ENCODE measurements around the gene PPP2R2D. TPM values are rescaled to one million over a fixed set of nuclear protein-coding genes. Genes with fewer than 3 reads are reported as not detected.
A peak's percentile ranks its signal among the peaks of the same experiment; 100 is the strongest.

The PPP2R2D gene
- total RNA-seq, 1 donor: 23.9 TPM

DNA sequence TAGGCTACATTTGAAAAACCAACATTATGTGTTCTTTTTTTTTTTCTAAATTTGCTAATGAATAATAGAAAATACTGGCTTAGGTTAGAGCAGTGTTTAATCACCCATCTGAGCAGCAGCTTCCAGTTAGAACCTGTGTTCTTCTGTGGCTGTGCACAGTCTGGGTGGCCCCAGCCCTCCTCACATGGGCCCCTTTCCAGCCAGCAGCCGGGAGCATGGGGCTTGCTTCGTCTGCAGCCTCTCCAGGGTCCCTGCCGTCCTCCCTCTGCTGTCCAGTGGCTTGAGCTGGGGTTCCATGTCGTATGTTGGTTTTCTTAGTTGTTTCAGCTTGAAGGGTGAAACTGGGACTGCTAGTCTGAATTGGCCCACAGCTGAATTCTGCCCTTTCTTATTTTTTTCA, 43.6 kb downstream of the PPP2R2D start:
- Histone ChIP-seq H3K79me2 (ENCODE audit: insufficient read depth, low read length) (peaks cover 40% of the 10 kb centered on the region), H3K36me3 (ENCODE audit: insufficient read depth, low read length) (peaks cover 44% of the 10 kb centered on the region), H4K20me1 (ENCODE audit: insufficient read depth, low read length) (no peaks in the 10 kb centered on the region), H3K4me2 (ENCODE audit: insufficient read depth, low read length) (no peak overlapping the region), H2AFZ (ENCODE audit: low read length) (no peak overlapping the region), H3K4me3 (ENCODE audit: insufficient read depth, low read length) (no peak overlapping the region), H3K9me3 (ENCODE audit: low read depth, low read length) (no peaks in the 10 kb centered on the region), H3K4me1 (ENCODE audit: insufficient read depth, low read length) (peaks cover 47% of the 10 kb centered on the region), H3K27me3 (ENCODE audit: insufficient read depth, low read length) (no peaks in the 10 kb centered on the region), H3K27ac (ENCODE audit: low read depth, low read length) (no peak overlapping the region)
- TF ChIP-seq, protein P1, sequence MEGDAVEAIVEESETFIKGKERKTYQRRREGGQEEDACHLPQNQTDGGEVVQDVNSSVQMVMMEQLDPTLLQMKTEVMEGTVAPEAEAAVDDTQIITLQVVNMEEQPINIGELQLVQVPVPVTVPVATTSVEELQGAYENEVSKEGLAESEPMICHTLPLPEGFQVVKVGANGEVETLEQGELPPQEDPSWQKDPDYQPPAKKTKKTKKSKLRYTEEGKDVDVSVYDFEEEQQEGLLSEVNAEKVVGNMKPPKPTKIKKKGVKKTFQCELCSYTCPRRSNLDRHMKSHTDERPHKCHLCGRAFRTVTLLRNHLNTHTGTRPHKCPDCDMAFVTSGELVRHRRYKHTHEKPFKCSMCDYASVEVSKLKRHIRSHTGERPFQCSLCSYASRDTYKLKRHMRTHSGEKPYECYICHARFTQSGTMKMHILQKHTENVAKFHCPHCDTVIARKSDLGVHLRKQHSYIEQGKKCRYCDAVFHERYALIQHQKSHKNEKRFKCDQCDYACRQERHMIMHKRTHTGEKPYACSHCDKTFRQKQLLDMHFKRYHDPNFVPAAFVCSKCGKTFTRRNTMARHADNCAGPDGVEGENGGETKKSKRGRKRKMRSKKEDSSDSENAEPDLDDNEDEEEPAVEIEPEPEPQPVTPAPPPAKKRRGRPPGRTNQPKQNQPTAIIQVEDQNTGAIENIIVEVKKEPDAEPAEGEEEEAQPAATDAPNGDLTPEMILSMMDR (IDR thresholded peaks at IDR 0.05; ENCODE audit: extremely low read depth, low read depth, low read length): no peak
- no peak for DNase-seq (ENCODE audit: insufficient read length, low spot score, missing footprints)

DNA sequence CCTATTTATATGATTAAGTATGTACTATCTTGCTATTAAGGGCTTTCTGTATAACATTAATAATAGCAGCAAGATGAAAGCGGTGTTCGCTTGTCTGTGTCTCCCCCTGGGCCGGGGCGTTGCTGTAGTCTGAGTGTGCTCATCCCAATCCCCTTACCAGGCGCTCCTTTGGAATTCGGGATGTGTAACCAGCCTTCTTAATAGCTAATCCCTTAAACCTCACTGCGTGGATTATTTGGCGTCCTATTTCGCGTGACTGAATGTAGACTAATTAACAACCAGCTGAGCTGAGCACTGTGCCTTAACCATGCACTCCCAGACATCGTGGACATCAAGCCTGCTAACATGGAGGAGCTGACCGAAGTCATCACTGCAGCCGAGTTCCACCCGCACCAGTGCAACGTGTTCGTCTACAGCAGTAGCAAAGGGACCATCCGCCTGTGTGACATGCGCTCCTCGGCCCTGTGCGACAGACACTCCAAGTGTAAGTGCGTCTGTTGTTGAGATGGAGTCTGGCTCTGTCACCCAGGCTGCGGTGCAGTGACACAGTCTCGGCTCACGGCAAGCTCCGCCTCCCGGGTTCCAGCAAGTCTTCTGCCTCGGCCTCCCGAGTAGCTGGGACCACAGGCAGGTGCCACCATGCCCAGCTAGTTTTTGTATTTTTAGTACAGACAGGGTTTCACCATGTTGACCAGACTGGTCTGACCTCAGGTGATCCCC, 44.3 kb downstream of the PPP2R2D start:
- TF ChIP-seq, protein P1 (IDR thresholded peaks at IDR 0.05; ENCODE audit: extremely low read depth, low read depth, low read length): no peak
- Histone ChIP-seq H3K4me3 (ENCODE audit: insufficient read depth, low read length) (no peak overlapping the region), H3K9me3 (ENCODE audit: low read depth, low read length) (no peaks in the 10 kb centered on the region), H3K4me2 (ENCODE audit: insufficient read depth, low read length) (peak overlapping the region; percentile 86), H3K36me3 (ENCODE audit: insufficient read depth, low read length) (peaks cover 50% of the 10 kb centered on the region), H4K20me1 (ENCODE audit: insufficient read depth, low read length) (no peaks in the 10 kb centered on the region), H3K79me2 (ENCODE audit: insufficient read depth, low read length) (peaks cover 34% of the 10 kb centered on the region), H3K27me3 (ENCODE audit: insufficient read depth, low read length) (no peaks in the 10 kb centered on the region), H3K27ac (ENCODE audit: low read depth, low read length) (peak overlapping the region; percentile 85), H3K4me1 (ENCODE audit: insufficient read depth, low read length) (peaks cover 47% of the 10 kb centered on the region), H2AFZ (ENCODE audit: low read length) (no peak overlapping the region)
- no peak for DNase-seq (ENCODE audit: insufficient read length, low spot score, missing footprints)

DNA sequence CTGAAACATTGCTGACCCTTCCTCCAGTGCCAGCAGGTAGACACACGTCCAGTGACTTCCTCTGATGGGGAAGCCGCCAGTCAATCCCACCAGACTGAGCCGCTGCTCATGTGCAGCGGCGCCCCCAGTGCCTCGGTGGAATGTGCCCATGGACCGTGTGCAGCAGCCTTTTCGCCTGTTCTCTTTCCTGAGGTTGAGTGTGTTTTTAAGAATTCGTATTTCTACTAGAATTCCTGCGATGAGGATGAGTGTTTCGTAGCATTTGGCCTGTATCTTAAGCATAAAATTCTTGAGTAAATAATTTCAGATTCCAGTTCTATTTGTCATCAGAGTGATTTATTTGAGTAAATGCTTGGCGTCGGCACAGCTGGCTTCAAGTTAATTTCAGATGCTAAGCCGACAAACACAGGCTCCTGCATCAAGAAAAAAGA, 45.5 kb downstream of the PPP2R2D start:
- peaks cover 47% of the 10 kb centered on the region for H3K4me1 ChIP-seq (ENCODE audit: insufficient read depth, low read length)
- peaks cover 46% of the 10 kb centered on the region for H3K36me3 ChIP-seq (ENCODE audit: insufficient read depth, low read length)
- TF ChIP-seq, protein P1 (IDR thresholded peaks at IDR 0.05; ENCODE audit: extremely low read depth, low read depth, low read length): peak; percentile 11
- H3K4me3 ChIP-seq (ENCODE audit: insufficient read depth, low read length): peak overlapping the region; percentile 58
- peak overlapping the region; percentile 85 for H3K27ac ChIP-seq (ENCODE audit: low read depth, low read length)
- peak overlapping the region; percentile 86 for H3K4me2 ChIP-seq (ENCODE audit: insufficient read depth, low read length)
- no peaks in the 10 kb centered on the region for H3K27me3 ChIP-seq (ENCODE audit: insufficient read depth, low read length)
- H2AFZ ChIP-seq (ENCODE audit: low read length): no peak overlapping the region
- no peaks in the 10 kb centered on the region for H4K20me1 ChIP-seq (ENCODE audit: insufficient read depth, low read length)
- peaks cover 36% of the 10 kb centered on the region for H3K79me2 ChIP-seq (ENCODE audit: insufficient read depth, low read length)
- H3K9me3 ChIP-seq (ENCODE audit: low read depth, low read length): no peaks in the 10 kb centered on the region
- peak; percentile 93 for DNase-seq (ENCODE audit: insufficient read length, low spot score, missing footprints)

DNA sequence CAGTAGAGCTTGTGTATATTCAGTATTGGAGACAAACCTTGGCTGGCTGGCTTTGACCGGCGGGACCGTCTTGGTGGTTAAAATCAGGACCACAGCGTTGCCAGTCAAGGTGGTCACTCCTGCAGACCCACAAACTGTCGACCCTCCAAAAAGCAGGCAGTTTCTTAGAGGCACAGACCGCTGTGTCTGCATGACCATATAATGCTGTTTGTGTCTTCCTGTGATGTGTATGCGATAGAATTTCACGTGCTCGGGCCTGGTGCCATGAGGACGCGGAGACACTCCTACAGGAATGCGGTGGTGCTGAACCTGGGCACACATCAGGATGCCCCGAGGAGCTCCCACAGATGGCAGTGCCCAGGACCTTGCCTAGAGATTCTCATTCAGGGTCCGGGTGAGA, 46.1 kb downstream of the PPP2R2D start:
- no peaks in the 10 kb centered on the region for H4K20me1 ChIP-seq (ENCODE audit: insufficient read depth, low read length)
- H3K4me3 ChIP-seq (ENCODE audit: insufficient read depth, low read length): no peak overlapping the region
- peaks cover 47% of the 10 kb centered on the region for H3K4me1 ChIP-seq (ENCODE audit: insufficient read depth, low read length)
- H2AFZ ChIP-seq (ENCODE audit: low read length): no peak overlapping the region
- peak overlapping the region; percentile 86 for H3K4me2 ChIP-seq (ENCODE audit: insufficient read depth, low read length)
- no peaks in the 10 kb centered on the region for H3K27me3 ChIP-seq (ENCODE audit: insufficient read depth, low read length)
- DNase-seq (ENCODE audit: insufficient read length, low spot score, missing footprints): no peak
- TF ChIP-seq, protein P1 (IDR thresholded peaks at IDR 0.05; ENCODE audit: extremely low read depth, low read depth, low read length): no peak
- peaks cover 31% of the 10 kb centered on the region for H3K79me2 ChIP-seq (ENCODE audit: insufficient read depth, low read length)
- peaks cover 41% of the 10 kb centered on the region for H3K36me3 ChIP-seq (ENCODE audit: insufficient read depth, low read length)
- no peaks in the 10 kb centered on the region for H3K9me3 ChIP-seq (ENCODE audit: low read depth, low read length)
- peak overlapping the region; percentile 85 for H3K27ac ChIP-seq (ENCODE audit: low read depth, low read length)
